CD14-positive monocyte (primary cell): Measurements from ENCODE around the gene ACR. TPM values are rescaled to one million over a fixed set of nuclear protein-coding genes. Genes with fewer than 3 reads are reported as not detected.

ENCODE experiments used
- DNase-seq, 3 donors: peaks; one replicate each; pipeline ENCODE4 v3.0.0-alpha.2; 2011 to 2022
- H2AFZ ChIP-seq: 2 replicates; pipeline ENCODE4 v1.6.0; 2012; ENCODE audit warnings: mild to moderate bottlenecking, low read depth, low read length, inconsistent platforms; ENCODE audit not compliant: insufficient read depth, poor library complexity, severe bottlenecking
- H3K27ac ChIP-seq, 2 donors: 1 replicate in 1 of 2; 2 replicates in 1 of 2; pipeline ENCODE4 v1.5.1; 2012 to 2013; ENCODE audit warnings: low read length in 2 of 2, control low read depth in 1 of 2, inconsistent platforms in 1 of 2, low read depth in 1 of 2, mild to moderate bottlenecking in 1 of 2
- H3K27me3 ChIP-seq, 2 donors: one replicate each; pipeline versions ENCODE4 v1.6.0 to v1.6.1; 2011 to 2013; ENCODE audit warnings: low read length in 2 of 2; ENCODE audit not compliant: control insufficient read depth in 2 of 2, insufficient read depth in 2 of 2
- H3K36me3 ChIP-seq, 2 donors: replicated peaks in 1 of 2; 1 replicate in 1 of 2; 2 replicates in 1 of 2; pipeline versions ENCODE4 v1.5.1 to v1.6.1; 2012 to 2013; ENCODE audit warnings: low read length in 2 of 2, control low read depth in 1 of 2, inconsistent platforms in 1 of 2, mild to moderate bottlenecking in 1 of 2; ENCODE audit not compliant: insufficient read depth in 2 of 2, control insufficient read depth in 1 of 2
- H3K4me1 ChIP-seq, 2 donors: 1 replicate in 1 of 2; 2 replicates in 1 of 2; pipeline versions ENCODE4 v1.5.1 to v1.6.1; 2012 to 2013; ENCODE audit warnings: low read length in 2 of 2, control low read depth in 1 of 2, inconsistent platforms in 1 of 2, mild to moderate bottlenecking in 1 of 2, moderate library complexity in 1 of 2; ENCODE audit not compliant: insufficient read depth in 2 of 2, control insufficient read depth in 1 of 2
- H3K4me2 ChIP-seq: replicated peaks from 2 replicates; pipeline ENCODE3; 2012; ENCODE audit warnings: low read length, moderate library complexity, mild to moderate bottlenecking; ENCODE audit not compliant: poor library complexity, severe bottlenecking; ENCODE audit errors: extremely low read depth
- H3K4me3 ChIP-seq, 3 experiments: fragments of 200-600 bp in 1 of 3; sonication (generic) in 1 of 3; replicated peaks in 1 of 3; 1 replicate in 2 of 3; 2 replicates in 1 of 3; pipeline ENCODE4 v1.5.1; 2011 to 2013; ENCODE audit warnings: low read length in 3 of 3, mild to moderate bottlenecking in 3 of 3, control low read depth in 2 of 3, low read depth in 2 of 3, inconsistent platforms in 1 of 3, moderate library complexity in 1 of 3
- H3K79me2 ChIP-seq: 2 replicates; pipeline ENCODE4 v1.6.0; 2012; ENCODE audit warnings: mild to moderate bottlenecking, control low read depth, inconsistent platforms, low read length, moderate library complexity; ENCODE audit not compliant: insufficient read depth
- H3K9ac ChIP-seq: 2 replicates; pipeline ENCODE4 v1.6.0; 2017; ENCODE audit warnings: low read length, mild to moderate bottlenecking; ENCODE audit not compliant: insufficient read depth, poor library complexity, severe bottlenecking
- H3K9me3 ChIP-seq, 2 donors: replicated peaks in 1 of 2; 1 replicate in 1 of 2; 2 replicates in 1 of 2; pipeline versions ENCODE4 v1.5.1 to v1.6.1; 2012 to 2013; ENCODE audit warnings: low read length in 2 of 2, control low read depth in 1 of 2; ENCODE audit not compliant: control insufficient read depth in 1 of 2, insufficient read depth in 1 of 2
- H4K20me1 ChIP-seq: 2 replicates; pipeline ENCODE4 v1.6.0; 2012; ENCODE audit warnings: mild to moderate bottlenecking, low read length, control low read depth, moderate library complexity; ENCODE audit not compliant: insufficient read depth
- H3K27ac Mint-ChIP-seq, 7 donors: one replicate each; pipeline ENCODE4 v1.8.0; 2020; ENCODE audit warnings: mild to moderate bottlenecking in 7 of 7, mixed read lengths in 7 of 7, moderate library complexity in 6 of 7, inconsistent platforms in 2 of 7
- H3K27me3 Mint-ChIP-seq, 3 donors: one replicate each; pipeline ENCODE4 v1.8.0; 2021 to 2022; ENCODE audit warnings: low read depth in 3 of 3, mild to moderate bottlenecking in 3 of 3, mixed read lengths in 3 of 3, moderate library complexity in 3 of 3, inconsistent platforms in 1 of 3
- H3K36me3 Mint-ChIP-seq, 2 donors: one replicate each; pipeline ENCODE4 v1.8.0; 2020; ENCODE audit warnings: mixed read lengths in 2 of 2, inconsistent platforms in 1 of 2, mild to moderate bottlenecking in 1 of 2
- H3K4me1 Mint-ChIP-seq: one replicate; pipeline ENCODE4 v1.8.0; 2020; ENCODE audit warnings: mild to moderate bottlenecking, mixed read lengths
- H3K4me3 Mint-ChIP-seq, 2 donors: one replicate each; pipeline ENCODE4 v1.8.0; 2020; ENCODE audit warnings: mild to moderate bottlenecking in 2 of 2, mixed read lengths in 2 of 2, moderate library complexity in 1 of 2
- H3K9me3 Mint-ChIP-seq, 7 donors: one replicate each; pipeline ENCODE4 v1.8.0; 2020 to 2022; ENCODE audit warnings: mixed read lengths in 7 of 7, mild to moderate bottlenecking in 6 of 7, moderate library complexity in 6 of 7, inconsistent platforms in 2 of 7
- CTCF ChIP-seq: fragments of 200-600 bp; IDR thresholded peaks from one replicate; pipeline ENCODE4 v1.8.0; 2022; ENCODE audit warnings: antibody characterized with exemption, mild to moderate bottlenecking
- WGBS: methylation state at CpG from one replicate; pipeline ENCODE4 v1.1.5; 2013; ENCODE audit warnings: missing lambda C conversion rate; ENCODE audit not compliant: insufficient coverage; 5-methylcytosine and 5-hydroxymethylcytosine counted together
- intact Hi-C, 2 donors: fragments of 100-400 bp; cut with micrococcal nuclease; formaldehyde crosslinking; loops; one replicate each; pipeline versions ENCODE4 v1.15.0 to v1.15.1; 2023
- polyA plus RNA-seq, 3 donors: library from polyadenylated mRNA; depleted of rRNA in 1 of 3; unstranded in 2 of 3; stranded (reverse) in 1 of 3; fragments of 300-500 nt in 2 of 3; fragments of >200 nt in 1 of 3; fragmentation: Illumina TruSeq in 2 of 3; gene quantifications; 1 replicate in 2 of 3; 2 replicates in 1 of 3; pipeline ENCODE4 v1.2.3, GENCODE V29; 2012 to 2021

The ACR gene
- polyA plus RNA-seq, 3 donors, result not detected

DNA sequence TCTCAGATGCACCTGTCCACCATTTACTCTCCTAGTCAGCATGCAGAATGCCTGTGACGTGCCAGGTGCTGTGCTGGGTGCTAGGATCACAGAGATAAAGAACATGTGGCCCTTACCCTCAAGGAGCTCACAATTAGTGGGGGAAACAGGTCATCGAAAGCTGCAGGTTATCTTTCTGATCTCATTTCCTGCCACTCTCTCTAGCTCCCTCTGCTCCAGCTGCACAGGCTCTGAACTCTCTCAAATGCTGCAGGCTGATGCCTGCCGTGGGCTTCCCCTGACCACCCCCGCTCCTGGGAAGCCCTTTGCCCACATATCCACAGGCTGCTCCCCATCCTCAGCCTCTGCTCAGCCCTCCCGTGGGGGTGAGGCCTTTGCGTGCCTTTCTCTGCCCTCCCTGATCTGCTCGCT, 35.7 kb upstream of the ACR start:
- Histone ChIP-seq H4K20me1 (no peaks in the 10 kb centered on the region), H3K36me3 (no peaks in the 10 kb centered on the region), H3K4me1 (no peaks in the 10 kb centered on the region), H2AFZ (no peak overlapping the region), H3K4me3 (no peak overlapping the region), H3K27me3 (no peaks in the 10 kb centered on the region), H3K79me2 (no peaks in the 10 kb centered on the region), H3K27ac (no peak overlapping the region), H3K9me3 (no peaks in the 10 kb centered on the region), H3K4me2 (no peak overlapping the region), H3K9ac (no peak overlapping the region)
- Mint-ChIP-seq H3K4me3 (no peak overlapping the region), H3K36me3 (no peaks in the 10 kb centered on the region), H3K9me3 (no peaks in the 10 kb centered on the region), H3K4me1 (no peaks in the 10 kb centered on the region), H3K27me3 (no peaks in the 10 kb centered on the region), H3K27ac (no peak overlapping the region)
- 61% methylated on average over 4 of the region's 7 CpGs for WGBS
- TF ChIP-seq CTCF, result no peak
- intact Hi-C loops, result no loop called here
- no peak for DNase-seq

- Mint-ChIP-seq H3K4me1 (no peaks in the 10 kb centered on the region), H3K36me3 (no peaks in the 10 kb centered on the region), H3K27ac (no peak overlapping the region), H3K9me3 (no peaks in the 10 kb centered on the region), H3K27me3 (no peaks in the 10 kb centered on the region), H3K4me3 (no peak overlapping the region)
- no peaks in the 10 kb centered on the region for H3K36me3 ChIP-seq
- no peak overlapping the region for H3K4me3 ChIP-seq
- H3K9ac ChIP-seq, result no peak overlapping the region
- H3K79me2 ChIP-seq, result no peaks in the 10 kb centered on the region
- H3K27me3 ChIP-seq, result no peaks in the 10 kb centered on the region
- H2AFZ ChIP-seq, result no peak overlapping the region
- H3K9me3 ChIP-seq, result no peaks in the 10 kb centered on the region
- H3K4me1 ChIP-seq, result no peaks in the 10 kb centered on the region
- no peak overlapping the region for H3K27ac ChIP-seq
- no peak for DNase-seq
- intact Hi-C loops, result no loop called here
- no peak overlapping the region for H3K4me2 ChIP-seq
- no peaks in the 10 kb centered on the region for H4K20me1 ChIP-seq
- WGBS, result 93% methylated on average over 14 of the region's 20 CpGs
- no peak for TF ChIP-seq CTCF
Measured at GRCh38 chr22:50702821-50703725, 34.9 kb upstream of the ACR start.
